Epithelial cell of proximal tubule (primary cell): ENCODE data around the gene ATAD5. TPM values are rescaled to one million over a fixed set of nuclear protein-coding genes. Genes with fewer than 3 reads are reported as not detected.

ENCODE experiments used
- DNase-seq: peaks from one replicate; pipeline ENCODE4 v3.0.0-alpha.2; 2011; ENCODE audit warnings: low read depth
- H3K4me3 ChIP-seq: 2 replicates; pipeline ENCODE4 v1.5.1; 2011; ENCODE audit warnings: low read depth, mild to moderate bottlenecking, low read length
- total RNA-seq: library from RNA; depleted of rRNA; stranded (reverse); fragments of >200 nt; gene quantifications from 2 replicates; pipeline ENCODE4 v1.2.3, GENCODE V29; 2015
- TF ChIP-seq, protein P1 (sequence below): conservative IDR thresholded peaks from 2 replicates; pipeline ENCODE4 v1.5.1; 2012; ENCODE audit warnings: low read depth, mild to moderate bottlenecking, low read length

ATAD5 gene, protein sequence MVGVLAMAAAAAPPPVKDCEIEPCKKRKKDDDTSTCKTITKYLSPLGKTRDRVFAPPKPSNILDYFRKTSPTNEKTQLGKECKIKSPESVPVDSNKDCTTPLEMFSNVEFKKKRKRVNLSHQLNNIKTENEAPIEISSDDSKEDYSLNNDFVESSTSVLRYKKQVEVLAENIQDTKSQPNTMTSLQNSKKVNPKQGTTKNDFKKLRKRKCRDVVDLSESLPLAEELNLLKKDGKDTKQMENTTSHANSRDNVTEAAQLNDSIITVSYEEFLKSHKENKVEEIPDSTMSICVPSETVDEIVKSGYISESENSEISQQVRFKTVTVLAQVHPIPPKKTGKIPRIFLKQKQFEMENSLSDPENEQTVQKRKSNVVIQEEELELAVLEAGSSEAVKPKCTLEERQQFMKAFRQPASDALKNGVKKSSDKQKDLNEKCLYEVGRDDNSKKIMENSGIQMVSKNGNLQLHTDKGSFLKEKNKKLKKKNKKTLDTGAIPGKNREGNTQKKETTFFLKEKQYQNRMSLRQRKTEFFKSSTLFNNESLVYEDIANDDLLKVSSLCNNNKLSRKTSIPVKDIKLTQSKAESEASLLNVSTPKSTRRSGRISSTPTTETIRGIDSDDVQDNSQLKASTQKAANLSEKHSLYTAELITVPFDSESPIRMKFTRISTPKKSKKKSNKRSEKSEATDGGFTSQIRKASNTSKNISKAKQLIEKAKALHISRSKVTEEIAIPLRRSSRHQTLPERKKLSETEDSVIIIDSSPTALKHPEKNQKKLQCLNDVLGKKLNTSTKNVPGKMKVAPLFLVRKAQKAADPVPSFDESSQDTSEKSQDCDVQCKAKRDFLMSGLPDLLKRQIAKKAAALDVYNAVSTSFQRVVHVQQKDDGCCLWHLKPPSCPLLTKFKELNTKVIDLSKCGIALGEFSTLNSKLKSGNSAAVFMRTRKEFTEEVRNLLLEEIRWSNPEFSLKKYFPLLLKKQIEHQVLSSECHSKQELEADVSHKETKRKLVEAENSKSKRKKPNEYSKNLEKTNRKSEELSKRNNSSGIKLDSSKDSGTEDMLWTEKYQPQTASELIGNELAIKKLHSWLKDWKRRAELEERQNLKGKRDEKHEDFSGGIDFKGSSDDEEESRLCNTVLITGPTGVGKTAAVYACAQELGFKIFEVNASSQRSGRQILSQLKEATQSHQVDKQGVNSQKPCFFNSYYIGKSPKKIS (N-terminal part only)
- total RNA-seq, result 7.5 and 8.4 TPM in 2 replicates

DNA sequence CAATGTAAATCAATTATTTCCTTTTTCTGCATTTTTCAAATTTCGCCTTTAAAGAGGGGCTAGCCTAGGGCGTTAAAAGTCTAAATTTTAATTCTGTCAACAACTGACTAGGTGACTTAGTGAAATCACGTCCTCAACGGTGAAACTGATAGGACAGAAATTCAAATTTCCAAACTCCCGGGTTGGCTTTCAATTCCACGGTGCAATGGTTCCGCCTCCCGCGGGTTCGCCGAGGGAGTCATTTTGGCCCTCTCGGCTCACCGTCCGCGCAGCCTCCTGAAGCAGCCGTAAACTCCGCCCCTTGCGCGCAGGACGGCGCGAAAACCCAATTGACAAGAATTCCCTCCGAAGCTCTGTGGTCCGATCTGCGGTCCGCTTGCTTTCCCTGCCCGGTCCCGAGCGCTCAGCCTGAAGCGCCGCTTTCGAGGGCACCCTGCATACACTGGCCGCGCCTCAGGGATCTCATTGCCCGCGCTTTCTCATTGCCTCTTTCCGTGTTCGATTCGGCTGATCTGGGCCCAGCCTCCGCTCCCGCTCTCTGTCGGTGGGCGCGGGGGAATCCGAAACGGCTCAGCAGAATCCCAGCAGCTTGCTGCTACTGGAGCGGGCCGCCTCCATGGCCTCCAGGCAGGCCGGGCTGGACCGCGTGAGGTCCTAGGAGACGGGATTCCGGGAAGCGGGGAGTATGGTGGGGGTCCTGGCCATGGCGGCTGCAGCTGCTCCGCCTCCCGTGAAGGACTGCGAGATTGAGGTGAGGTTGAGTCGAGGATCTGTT, at the start of gene ATAD5:
Gene ATAD5 (plus strand): TSS at position 304 of the 775 bp plus-strand sequence. CDS start 382 bp downstream, at position 686.
- peak; percentile 52 for DNase-seq
- peak within 1 kb of the TSS; percentile 98 for H3K4me3 ChIP-seq
- TF ChIP-seq, protein P1, sequence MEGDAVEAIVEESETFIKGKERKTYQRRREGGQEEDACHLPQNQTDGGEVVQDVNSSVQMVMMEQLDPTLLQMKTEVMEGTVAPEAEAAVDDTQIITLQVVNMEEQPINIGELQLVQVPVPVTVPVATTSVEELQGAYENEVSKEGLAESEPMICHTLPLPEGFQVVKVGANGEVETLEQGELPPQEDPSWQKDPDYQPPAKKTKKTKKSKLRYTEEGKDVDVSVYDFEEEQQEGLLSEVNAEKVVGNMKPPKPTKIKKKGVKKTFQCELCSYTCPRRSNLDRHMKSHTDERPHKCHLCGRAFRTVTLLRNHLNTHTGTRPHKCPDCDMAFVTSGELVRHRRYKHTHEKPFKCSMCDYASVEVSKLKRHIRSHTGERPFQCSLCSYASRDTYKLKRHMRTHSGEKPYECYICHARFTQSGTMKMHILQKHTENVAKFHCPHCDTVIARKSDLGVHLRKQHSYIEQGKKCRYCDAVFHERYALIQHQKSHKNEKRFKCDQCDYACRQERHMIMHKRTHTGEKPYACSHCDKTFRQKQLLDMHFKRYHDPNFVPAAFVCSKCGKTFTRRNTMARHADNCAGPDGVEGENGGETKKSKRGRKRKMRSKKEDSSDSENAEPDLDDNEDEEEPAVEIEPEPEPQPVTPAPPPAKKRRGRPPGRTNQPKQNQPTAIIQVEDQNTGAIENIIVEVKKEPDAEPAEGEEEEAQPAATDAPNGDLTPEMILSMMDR, result no peak

DNA sequence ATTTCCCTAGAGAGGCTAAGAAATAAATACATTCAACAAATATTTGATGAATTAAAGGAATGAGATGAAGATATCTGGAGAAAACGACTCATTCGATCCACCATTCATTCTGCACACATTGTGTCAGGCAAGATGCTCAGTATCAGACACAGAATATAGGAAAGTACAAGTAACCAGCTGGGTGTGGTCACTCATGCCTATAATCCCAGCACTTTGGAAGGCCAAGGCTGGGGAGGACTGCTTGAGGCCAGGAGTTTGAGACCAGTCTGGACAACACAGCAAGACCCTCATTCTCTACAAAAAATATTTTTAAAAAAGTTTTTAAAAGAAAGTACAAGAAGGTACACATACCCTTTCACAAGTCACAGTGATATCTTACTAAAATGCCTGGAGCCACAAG, 49.6 kb upstream of the ATAD5 start:
- no peak for DNase-seq
- H3K4me3 ChIP-seq, result no peak overlapping the region
- TF ChIP-seq, protein P1, result no peak

DNA sequence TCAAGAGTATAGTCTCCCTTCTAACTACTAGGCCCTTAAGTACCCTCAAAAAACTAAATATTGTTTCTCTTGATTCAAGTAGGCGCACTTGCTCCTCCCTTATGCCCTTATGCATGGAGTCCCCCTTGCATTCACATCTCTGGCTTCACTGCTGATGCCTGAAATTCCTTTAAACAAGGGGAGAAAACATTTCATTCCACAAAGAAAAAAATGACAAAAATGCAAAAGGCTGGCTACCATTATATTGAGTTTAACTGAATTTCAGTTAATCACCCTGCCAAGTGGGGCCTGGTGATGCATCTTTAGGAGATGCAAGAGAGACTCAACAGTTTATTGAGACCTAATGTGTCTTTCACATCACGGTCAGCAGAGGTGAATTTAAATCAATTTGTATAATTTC, 42.8 kb upstream of the ATAD5 start:
- DNase-seq, result no peak
- TF ChIP-seq, protein P1, result no peak

DNA sequence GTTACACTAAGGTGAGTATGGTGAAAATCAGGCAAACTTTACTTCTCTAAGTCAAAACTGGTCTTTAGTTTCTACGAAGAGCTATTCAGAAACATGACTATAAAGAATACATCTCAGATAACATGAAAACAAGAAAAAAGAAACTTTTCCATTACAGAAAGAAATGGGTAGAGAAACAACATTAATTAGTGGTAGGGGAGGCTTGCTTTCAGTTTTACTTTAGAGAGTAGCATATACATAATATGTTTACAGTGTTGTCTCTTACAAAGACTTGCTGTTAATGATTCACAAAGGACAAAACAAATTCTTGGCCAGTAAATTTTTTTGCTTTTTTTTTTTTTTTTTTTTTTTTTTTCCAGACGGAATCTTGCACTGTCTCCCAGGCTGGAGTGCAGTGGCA, 41.5 kb upstream of the ATAD5 start:
- DNase-seq, result no peak
- TF ChIP-seq, protein P1, result no peak
- no peak overlapping the region for H3K4me3 ChIP-seq

More for the DNA sequence above, 42.8 kb upstream of the ATAD5 start:
- no peak overlapping the region for H3K4me3 ChIP-seq

DNA sequence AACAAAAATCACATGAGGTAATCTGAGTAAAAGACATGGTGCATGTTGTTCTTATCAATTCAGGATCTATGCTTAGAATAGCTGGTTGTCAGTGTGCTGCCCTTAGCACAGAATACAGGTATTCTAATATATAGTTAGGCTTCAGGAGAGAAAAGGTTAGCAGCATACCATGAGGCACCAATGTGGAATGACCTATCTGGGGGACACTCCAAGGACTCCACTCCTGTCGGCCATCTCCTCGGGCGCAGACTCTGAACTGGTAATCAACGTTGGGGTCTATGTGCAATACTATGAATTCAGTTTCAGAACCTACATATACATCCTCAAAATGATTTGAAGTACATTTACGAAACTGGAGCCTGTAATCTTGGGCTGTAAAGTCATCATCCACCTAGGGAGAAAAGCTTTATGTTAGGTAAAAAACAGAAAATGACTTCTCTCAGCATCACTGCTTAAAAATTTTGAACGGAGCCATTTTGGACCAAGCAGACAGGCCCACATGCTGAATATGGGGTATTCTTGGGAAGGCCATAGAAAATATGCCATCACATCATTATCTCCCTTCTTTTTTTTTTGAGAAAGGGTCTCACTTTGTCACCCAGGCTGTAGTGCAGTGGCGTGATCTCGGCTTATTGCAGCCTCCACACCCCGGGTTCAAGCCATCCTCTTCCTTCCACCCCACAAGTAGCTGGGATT, 38.3 kb upstream of the ATAD5 start:
- TF ChIP-seq, protein P1, result no peak
- H3K4me3 ChIP-seq, result no peak overlapping the region
- DNase-seq, result no peak
